Tibial nerve (tissue), 4 donors: ENCODE results near the gene ZFHX2. TPM values are rescaled to one million over a fixed set of nuclear protein-coding genes. Genes with fewer than 3 reads are reported as not detected.
A peak's percentile ranks its signal among the peaks of the same experiment; 100 is the strongest.

Source experiments
- DNase-seq, 2 donors: peaks; one replicate each; pipeline ENCODE4 v3.0.0-alpha.2; 2019; ENCODE audit warnings: low spot score in 2 of 2
- H3K27ac ChIP-seq, 4 donors: fragments of 200-600 bp; sonication (generic) in 3 of 4; one replicate each; pipeline ENCODE4 v1.5.1; 2017 to 2019; ENCODE audit warnings: mild to moderate bottlenecking in 1 of 4
- H3K27me3 ChIP-seq, 2 donors: fragments of 200-600 bp; sonication (generic) in 1 of 2; one replicate each; pipeline versions ENCODE4 v1.5.1 to v1.6.0; 2017 to 2019
- H3K36me3 ChIP-seq, 3 donors: fragments of 200-600 bp; sonication (generic); one replicate each; pipeline ENCODE4 v1.5.1; 2018 to 2019
- H3K4me1 ChIP-seq, 4 donors: fragments of 200-600 bp; sonication (generic) in 3 of 4; one replicate each; pipeline ENCODE4 v1.5.1; 2017 to 2019
- H3K4me3 ChIP-seq, 4 donors: fragments of 200-600 bp; sonication (generic) in 3 of 4; one replicate each; pipeline ENCODE4 v1.5.1; 2017 to 2019; ENCODE audit warnings: mild to moderate bottlenecking in 1 of 4, moderate library complexity in 1 of 4
- H3K9me3 ChIP-seq, 4 donors: fragments of 200-600 bp; sonication (generic) in 3 of 4; one replicate each; pipeline ENCODE4 v1.5.1; 2017 to 2019
- CTCF ChIP-seq, 5 experiments: fragments of 200-600 bp in 3 of 5; fragments of 450-650 bp in 2 of 5; sonication (generic) in 3 of 5; IDR thresholded peaks; one replicate each; pipeline ENCODE4 v1.5.1; 2016 to 2019; ENCODE audit warnings: antibody characterized with exemption in 5 of 5, mild to moderate bottlenecking in 3 of 5, moderate library complexity in 2 of 5
- EP300 ChIP-seq, 2 donors: sonication (generic); formaldehyde crosslinking; IDR thresholded peaks; one replicate each; pipeline ENCODE4 v1.6.1; 2017; ENCODE audit warnings: antibody characterized with exemption in 2 of 2, mild to moderate bottlenecking in 1 of 2
- POLR2A ChIP-seq, 2 donors: fragments of 450-650 bp; IDR thresholded peaks; one replicate each; pipeline ENCODE4 v1.6.1; 2017; ENCODE audit warnings: antibody characterized with exemption in 2 of 2, mild to moderate bottlenecking in 2 of 2, moderate library complexity in 2 of 2
- WGBS, 2 donors: methylation state at CpG; one replicate each; pipeline ENCODE4 v1.1.5; 2018; 5-methylcytosine and 5-hydroxymethylcytosine counted together
- total RNA-seq, 4 donors: library from RNA; depleted of rRNA; stranded (reverse); fragments of >200 nt; gene quantifications; one replicate each; pipeline ENCODE4 v1.1.0, GENCODE V29; 2016

The ZFHX2 gene
- total RNA-seq, 4 donors from 2014 or later = 2.1 to 3.9 (median 2.6) TPM

DNA sequence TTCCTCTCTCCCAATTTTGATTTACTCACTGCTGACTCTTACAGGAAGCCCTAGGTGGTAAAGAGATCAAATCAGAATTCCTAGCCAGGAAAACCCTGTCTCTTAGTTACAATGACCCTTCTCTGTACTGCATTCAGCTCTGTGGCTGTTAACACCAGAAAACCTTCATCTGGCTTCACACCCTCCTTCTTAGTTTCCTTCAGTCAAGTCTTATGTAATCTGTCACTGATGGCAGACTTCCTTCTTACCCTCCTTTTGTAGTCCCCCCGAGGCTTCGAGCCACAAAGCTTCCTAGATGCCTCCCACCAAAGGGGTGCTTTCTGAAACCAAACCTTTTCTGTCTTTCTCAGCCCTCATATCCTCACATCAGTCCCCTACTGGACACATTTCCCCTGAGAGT, 65.5 kb downstream of the ZFHX2 start:
- Histone ChIP-seq H3K4me1 (no peaks in the 10 kb centered on the region), H3K4me3 (peak overlapping the region in 1 of 4 donors; percentile 25), H3K27ac (peak overlapping the region in 1 of 4 donors; percentile 51), H3K9me3 (no peaks in the 10 kb centered on the region), H3K36me3 (peaks cover 0 to 53% (median 0%) of the 10 kb centered on the region in 3 donors), H3K27me3 (no peaks in the 10 kb centered on the region)
- 55 to 63% methylated on average over 2 of the region's 2 CpGs for WGBS, 2 donors
- TF ChIP-seq EP300 (IDR thresholded peaks at IDR 0.05) (no peak), CTCF (IDR thresholded peaks at IDR 0.05) (no peak), POLR2A (IDR thresholded peaks at IDR 0.05) (no peak)
- DNase-seq = no peak

GRCh38 chr14:23485326-23485725, 66.2 kb downstream of the ZFHX2 start:
- H3K9me3 ChIP-seq = no peaks in the 10 kb centered on the region
- 70 to 71% methylated on average over 4 of the region's 4 CpGs for WGBS, 2 donors
- H3K27me3 ChIP-seq = no peaks in the 10 kb centered on the region
- no peak overlapping the region for H3K27ac ChIP-seq
- H3K4me1 ChIP-seq = no peaks in the 10 kb centered on the region
- H3K36me3 ChIP-seq = peaks cover 0 to 59% (median 0%) of the 10 kb centered on the region in 3 donors
- TF ChIP-seq CTCF (IDR thresholded peaks at IDR 0.05) (no peak), EP300 (IDR thresholded peaks at IDR 0.05) (no peak), POLR2A (IDR thresholded peaks at IDR 0.05) (no peak)
- H3K4me3 ChIP-seq = peak overlapping the region in 1 of 4 donors; percentile 25
- DNase-seq = no peak

DNA sequence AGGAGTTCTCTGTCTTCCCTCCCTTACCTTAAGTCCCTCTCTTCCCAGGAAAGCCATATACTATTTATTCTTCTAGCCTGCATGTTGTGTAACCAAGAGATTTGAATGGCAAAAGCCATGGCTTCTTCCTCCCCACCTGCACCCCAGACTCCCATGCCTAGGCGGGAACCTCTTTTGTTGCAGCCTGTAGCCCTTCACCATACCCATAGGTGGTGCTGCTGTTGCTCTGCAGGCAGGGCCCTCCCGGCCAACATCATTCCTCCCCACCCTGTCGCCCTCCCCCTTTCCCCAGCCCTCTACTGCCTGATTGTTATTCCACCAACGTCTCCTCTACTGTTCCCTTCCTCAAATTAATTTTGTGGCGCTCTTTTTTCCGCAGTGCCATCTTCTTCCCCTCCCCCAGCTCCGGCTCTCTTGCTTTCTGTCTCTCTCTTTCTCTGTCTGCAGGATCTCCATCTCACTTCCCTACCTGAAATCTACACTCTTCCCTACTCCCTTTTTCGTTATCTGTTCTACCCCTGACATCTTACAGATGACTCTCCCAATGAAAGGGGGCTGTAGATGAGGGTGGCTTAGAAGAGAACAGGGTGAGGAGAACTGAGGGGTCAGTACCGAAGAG, 68.2 kb downstream of the ZFHX2 start:
- H3K36me3 ChIP-seq = peaks cover 0 to 60% (median 0%) of the 10 kb centered on the region in 3 donors

DNA sequence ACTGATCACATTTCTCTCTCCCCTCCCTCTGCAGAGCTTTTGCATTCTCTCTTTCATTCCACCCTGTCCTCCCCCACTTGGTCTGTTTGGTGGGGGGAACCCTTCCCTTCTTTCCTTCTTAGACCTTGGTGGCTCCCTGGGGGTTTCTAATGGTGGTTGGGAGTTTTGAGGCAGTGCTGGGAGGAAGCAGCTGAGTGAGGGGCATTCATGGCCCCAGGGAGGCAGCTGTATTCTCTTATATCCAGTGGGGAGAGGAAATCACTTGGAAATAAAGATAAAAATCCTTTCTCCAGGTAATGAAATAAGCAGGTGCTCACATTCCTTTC, 68.8 kb downstream of the ZFHX2 start:
- no peaks in the 10 kb centered on the region for H3K4me1 ChIP-seq
- no peaks in the 10 kb centered on the region for H3K9me3 ChIP-seq
- H3K27ac ChIP-seq = no peak overlapping the region
- H3K27me3 ChIP-seq = no peaks in the 10 kb centered on the region
- no peak for DNase-seq
- TF ChIP-seq POLR2A (IDR thresholded peaks at IDR 0.05) = no peak
- TF ChIP-seq EP300 (IDR thresholded peaks at IDR 0.05) = no peak
- no peak for TF ChIP-seq CTCF (IDR thresholded peaks at IDR 0.05)
- H3K4me3 ChIP-seq = no peak overlapping the region
- H3K36me3 ChIP-seq = peaks cover 0 to 64% (median 1%) of the 10 kb centered on the region in 3 donors

More for the DNA sequence above, 68.2 kb downstream of the ZFHX2 start:
- no peaks in the 10 kb centered on the region for H3K27me3 ChIP-seq
- no peak for DNase-seq
- no peaks in the 10 kb centered on the region for H3K4me1 ChIP-seq
- peak in 4 of 5 experiments; percentile 11 to 40 (median 20) for TF ChIP-seq CTCF (IDR thresholded peaks at IDR 0.05)
- no peak for TF ChIP-seq EP300 (IDR thresholded peaks at IDR 0.05)
- no peak for TF ChIP-seq POLR2A (IDR thresholded peaks at IDR 0.05)
- no peaks in the 10 kb centered on the region for H3K9me3 ChIP-seq
- no peak overlapping the region for H3K27ac ChIP-seq
- WGBS, 2 donors = 34 to 40% methylated on average over 9 of the region's 9 CpGs
- H3K4me3 ChIP-seq = no peak overlapping the region

DNA sequence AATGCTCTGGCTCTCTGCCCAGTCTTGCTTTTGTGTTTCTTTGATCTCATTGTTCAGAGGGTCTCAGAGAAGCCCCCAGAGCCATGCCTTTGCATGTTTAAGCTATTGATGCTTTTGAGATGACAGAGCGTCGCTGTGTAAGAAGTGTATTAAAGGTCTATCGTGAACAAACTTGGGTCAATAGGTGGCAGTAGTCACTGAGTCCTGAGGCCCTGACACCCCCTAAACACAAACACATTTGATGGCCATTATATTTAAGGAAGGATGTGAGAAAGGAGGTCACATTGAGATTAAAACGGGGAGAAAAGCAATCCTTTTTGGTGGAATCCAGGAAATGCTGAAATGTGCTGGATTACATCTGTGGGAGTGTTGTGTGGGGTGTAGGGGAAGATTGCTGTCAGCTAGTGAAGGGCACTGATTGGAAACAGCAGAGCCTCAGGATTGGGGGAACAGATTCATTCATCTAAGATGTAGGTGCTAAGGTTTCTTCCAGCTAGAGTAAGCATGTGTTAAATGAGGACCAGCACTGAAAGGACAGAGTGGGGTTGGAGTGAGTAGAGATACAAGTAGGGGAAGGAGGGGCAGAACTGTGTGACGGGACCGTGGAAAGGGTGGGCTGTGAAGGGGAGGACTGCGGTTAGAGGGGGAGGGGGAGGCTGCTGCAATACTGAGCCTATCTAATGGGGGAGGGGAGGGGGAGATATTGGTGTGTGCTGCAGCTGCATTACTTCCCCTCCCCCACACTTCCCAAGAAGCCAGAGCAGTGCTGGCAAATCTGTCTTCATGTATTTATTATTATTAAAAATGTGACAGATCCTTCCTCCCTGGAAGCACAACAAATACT, 69.4 kb downstream of the ZFHX2 start:
- H3K27me3 ChIP-seq = no peaks in the 10 kb centered on the region
- no peaks in the 10 kb centered on the region for H3K9me3 ChIP-seq
- peaks cover 0 to 66% (median 5%) of the 10 kb centered on the region in 3 donors for H3K36me3 ChIP-seq
- TF ChIP-seq EP300 (IDR thresholded peaks at IDR 0.05) = no peak
- TF ChIP-seq CTCF (IDR thresholded peaks at IDR 0.05) = no peak
- no peak for TF ChIP-seq POLR2A (IDR thresholded peaks at IDR 0.05)
- 33 to 41% methylated on average over 7 of the region's 7 CpGs for WGBS, 2 donors
- H3K4me1 ChIP-seq = no peaks in the 10 kb centered on the region
- H3K27ac ChIP-seq = no peak overlapping the region
- no peak for DNase-seq
- no peak overlapping the region for H3K4me3 ChIP-seq
